MM.1S (cell line): ENCODE data around the gene TMEM114.
"Not testable (repeated sequence)": the region's sequence is repeated elsewhere in the genome, so short reads cannot be mapped to it uniquely, and the experiment has no call there.

ENCODE experiments used
- DNase-seq: peaks from one replicate; pipeline ENCODE4 v3.0.0-alpha.2; 2015
- H2AFZ ChIP-seq: fragments of 300-600 bp; sonication (generic); 2 replicates; pipeline ENCODE4 v1.6.0; 2016; ENCODE audit warnings: antibody characterized with exemption, low read length
- H3F3A ChIP-seq: fragments of 300-600 bp; sonication (generic); 2 replicates; pipeline ENCODE4 v1.6.1; 2016; ENCODE audit warnings: mild to moderate bottlenecking, antibody characterized with exemption, low read length, moderate library complexity, mixed read lengths; ENCODE audit not compliant: insufficient read depth
- H3K27ac ChIP-seq: fragments of 300-600 bp; sonication (generic); 2 replicates; pipeline ENCODE4 v1.5.1; 2016; ENCODE audit warnings: mild to moderate bottlenecking, low read length
- H3K27me3 ChIP-seq: fragments of 300-600 bp; sonication (generic); replicated peaks from 2 replicates; pipeline ENCODE4 v1.6.0; 2016; ENCODE audit warnings: low read length; ENCODE audit not compliant: insufficient read depth
- H3K36me3 ChIP-seq: fragments of 300-600 bp; sonication (generic); replicated peaks from 2 replicates; pipeline ENCODE4 v1.6.1; 2016; ENCODE audit warnings: mild to moderate bottlenecking, low read length, mixed read lengths; ENCODE audit not compliant: insufficient read depth
- H3K4me1 ChIP-seq: fragments of 300-600 bp; sonication (generic); 2 replicates; pipeline ENCODE4 v1.6.1; 2016; ENCODE audit warnings: low read length, mixed read lengths
- H3K4me2 ChIP-seq: fragments of 300-600 bp; sonication (generic); 2 replicates; pipeline ENCODE4 v1.6.0; 2016; ENCODE audit warnings: low read depth, low read length
- H3K4me3 ChIP-seq: fragments of 300-600 bp; sonication (generic); 2 replicates; pipeline ENCODE4 v1.5.1; 2016; ENCODE audit warnings: low read length, mixed read lengths
- H3K79me2 ChIP-seq: fragments of 300-600 bp; sonication (generic); 2 replicates; pipeline ENCODE4 v1.6.1; 2016; ENCODE audit warnings: mixed run types, low read length, mixed read lengths
- H3K9ac ChIP-seq: fragments of 300-600 bp; sonication (generic); 2 replicates; pipeline ENCODE4 v1.6.1; 2016; ENCODE audit warnings: low read length, mixed read lengths
- H3K9me2 ChIP-seq: fragments of 300-600 bp; sonication (generic); replicated peaks from 2 replicates; pipeline ENCODE4 v1.6.1; 2016; ENCODE audit warnings: mild to moderate bottlenecking, low read length, mixed read lengths; ENCODE audit not compliant: insufficient read depth
- H3K9me3 ChIP-seq: fragments of 300-600 bp; sonication (generic); replicated peaks from 2 replicates; pipeline ENCODE4 v1.6.1; 2016; ENCODE audit warnings: mild to moderate bottlenecking, low read length, mixed read lengths; ENCODE audit not compliant: insufficient read depth
- H4K20me1 ChIP-seq: fragments of 300-600 bp; sonication (generic); 2 replicates; pipeline ENCODE4 v1.6.1; 2016; ENCODE audit warnings: mild to moderate bottlenecking, low read length, moderate library complexity, mixed read lengths; ENCODE audit not compliant: insufficient read depth
- EZH2 ChIP-seq: fragments of 300-600 bp; sonication (generic); optimal IDR thresholded peaks from 2 replicates; pipeline ENCODE3; 2017; ENCODE audit warnings: low read depth, mild to moderate bottlenecking, antibody characterized with exemption, low read length, mixed read lengths
- EZH2phosphoT487 ChIP-seq: fragments of 300-600 bp; sonication (generic); IDR thresholded peaks from 2 replicates; pipeline ENCODE4 v1.6.1; 2018; ENCODE audit warnings: antibody characterized with exemption, low read length
- TF ChIP-seq, protein P1 (sequence below): fragments of 300-600 bp; sonication (generic); IDR thresholded peaks from 2 replicates; pipeline ENCODE4 v1.5.1; 2016; ENCODE audit warnings: antibody characterized with exemption, low read length, mixed read lengths

Gene TMEM114

DNA sequence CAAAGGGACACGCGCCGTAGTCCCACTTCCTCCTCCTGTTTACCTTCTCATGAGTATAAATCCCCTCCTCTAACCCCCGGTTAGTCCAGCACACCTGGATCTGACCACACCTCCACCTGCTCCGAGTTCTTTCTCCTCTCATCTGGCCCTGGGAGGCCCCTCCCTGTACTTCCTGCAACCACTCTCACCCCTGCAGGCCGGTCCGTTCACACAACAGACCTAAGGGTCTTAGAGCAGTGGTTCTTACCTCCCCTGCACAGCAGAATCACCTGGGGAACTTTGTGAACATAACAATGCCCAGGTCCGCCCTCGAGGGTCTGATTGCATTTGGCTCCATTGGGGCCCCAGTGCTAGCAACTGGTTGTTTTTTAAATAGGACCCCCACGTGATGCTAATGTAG lies 24.8 kb downstream of the TMEM114 start:
- no peak overlapping the region for H3K4me2 ChIP-seq
- H3K27ac ChIP-seq = no peak overlapping the region
- H4K20me1 ChIP-seq = no peaks in the 10 kb centered on the region
- H3K79me2 ChIP-seq = no peaks in the 10 kb centered on the region
- H3K4me3 ChIP-seq = no peak overlapping the region
- no peaks in the 10 kb centered on the region for H3K9me2 ChIP-seq
- TF ChIP-seq EZH2phosphoT487 (no peak), EZH2 (no peak)
- TF ChIP-seq, protein P1, sequence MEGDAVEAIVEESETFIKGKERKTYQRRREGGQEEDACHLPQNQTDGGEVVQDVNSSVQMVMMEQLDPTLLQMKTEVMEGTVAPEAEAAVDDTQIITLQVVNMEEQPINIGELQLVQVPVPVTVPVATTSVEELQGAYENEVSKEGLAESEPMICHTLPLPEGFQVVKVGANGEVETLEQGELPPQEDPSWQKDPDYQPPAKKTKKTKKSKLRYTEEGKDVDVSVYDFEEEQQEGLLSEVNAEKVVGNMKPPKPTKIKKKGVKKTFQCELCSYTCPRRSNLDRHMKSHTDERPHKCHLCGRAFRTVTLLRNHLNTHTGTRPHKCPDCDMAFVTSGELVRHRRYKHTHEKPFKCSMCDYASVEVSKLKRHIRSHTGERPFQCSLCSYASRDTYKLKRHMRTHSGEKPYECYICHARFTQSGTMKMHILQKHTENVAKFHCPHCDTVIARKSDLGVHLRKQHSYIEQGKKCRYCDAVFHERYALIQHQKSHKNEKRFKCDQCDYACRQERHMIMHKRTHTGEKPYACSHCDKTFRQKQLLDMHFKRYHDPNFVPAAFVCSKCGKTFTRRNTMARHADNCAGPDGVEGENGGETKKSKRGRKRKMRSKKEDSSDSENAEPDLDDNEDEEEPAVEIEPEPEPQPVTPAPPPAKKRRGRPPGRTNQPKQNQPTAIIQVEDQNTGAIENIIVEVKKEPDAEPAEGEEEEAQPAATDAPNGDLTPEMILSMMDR = no peak
- H3K36me3 ChIP-seq = no peaks in the 10 kb centered on the region
- no peaks in the 10 kb centered on the region for H3K27me3 ChIP-seq
- no peak for DNase-seq
- no peaks in the 10 kb centered on the region for H3K9me3 ChIP-seq
- H3K9ac ChIP-seq = no peak overlapping the region
- no peaks in the 10 kb centered on the region for H3K4me1 ChIP-seq
- H3F3A ChIP-seq = 0 out of 2 replicates have a peak, but pooled peaks cover 3% of the 10 kb centered on the region
- H2AFZ ChIP-seq = no peak overlapping the region

- no peaks in the 10 kb centered on the region for H3K4me1 ChIP-seq
- no peaks in the 10 kb centered on the region for H3K27me3 ChIP-seq
- H3K9me2 ChIP-seq = no peaks in the 10 kb centered on the region
- no peak overlapping the region for H3K4me2 ChIP-seq
- H3K9ac ChIP-seq = no peak overlapping the region
- DNase-seq = no peak
- no peak overlapping the region for H2AFZ ChIP-seq
- no peaks in the 10 kb centered on the region for H4K20me1 ChIP-seq
- no peak overlapping the region for H3K4me3 ChIP-seq
- TF ChIP-seq, protein P1 = no peak
- H3K79me2 ChIP-seq = no peaks in the 10 kb centered on the region
- 0 out of 2 replicates have a peak, but pooled peaks cover 3% of the 10 kb centered on the region for H3F3A ChIP-seq
- no peak overlapping the region for H3K27ac ChIP-seq
- no peaks in the 10 kb centered on the region for H3K36me3 ChIP-seq
- H3K9me3 ChIP-seq = no peaks in the 10 kb centered on the region
These were observed 25.4 kb downstream of the TMEM114 start for GRCh38 chr16:8564934-8565345.

- H3K4me2 ChIP-seq, H4K20me1 ChIP-seq, H3K9me2 ChIP-seq, H3F3A ChIP-seq, H3K27me3 ChIP-seq, H2AFZ ChIP-seq, H3K27ac ChIP-seq, DNase-seq, H3K4me1 ChIP-seq, H3K9me3 ChIP-seq, H3K4me3 ChIP-seq, H3K36me3 ChIP-seq, H3K79me2 ChIP-seq, H3K9ac ChIP-seq: not testable (repeated sequence)
These were observed 26.3 kb downstream of the TMEM114 start for GRCh38 chr16:8563944-8564540.

- Histone ChIP-seq H3F3A (0 out of 2 replicates have a peak, but pooled peaks cover 3% of the 10 kb centered on the region), H3K4me2 (no peak overlapping the region), H3K9me2 (no peaks in the 10 kb centered on the region), H3K9me3 (no peaks in the 10 kb centered on the region), H3K4me1 (no peaks in the 10 kb centered on the region), H4K20me1 (no peaks in the 10 kb centered on the region), H3K4me3 (no peak overlapping the region), H2AFZ (no peak overlapping the region), H3K9ac (no peak overlapping the region), H3K36me3 (no peaks in the 10 kb centered on the region), H3K27me3 (no peaks in the 10 kb centered on the region), H3K79me2 (no peaks in the 10 kb centered on the region), H3K27ac (no peak overlapping the region)
- no peak for DNase-seq
- TF ChIP-seq, protein P1 = no peak
- TF ChIP-seq EZH2phosphoT487 = no peak
- TF ChIP-seq EZH2 = no peak
These were observed 28.8 kb downstream of the TMEM114 start for GRCh38 chr16:8561496-8561895.
